HFFc6 (cell line): ENCODE results near the gene ANKS1A. TPM values are rescaled to one million over a fixed set of nuclear protein-coding genes. Genes with fewer than 3 reads are reported as not detected.
"Not testable (repeated sequence)": the region's sequence is repeated elsewhere in the genome, so short reads cannot be mapped to it uniquely, and the experiment has no call there.

Experiments
- DNase-seq: peaks from one replicate; pipeline ENCODE4 v3.0.0-alpha.2; 2018
- H3K27ac Mint-ChIP-seq: 2 replicates; pipeline ENCODE4 v1.8.0; 2020; ENCODE audit warnings: mild to moderate bottlenecking, mixed read lengths
- H3K27me3 Mint-ChIP-seq: 2 replicates; pipeline ENCODE4 v1.8.0; 2021; ENCODE audit warnings: mild to moderate bottlenecking, moderate library complexity, mixed read lengths; ENCODE audit not compliant: insufficient read depth
- H3K36me3 Mint-ChIP-seq: 2 replicates; pipeline ENCODE4 v1.8.0; 2021; ENCODE audit warnings: low read depth, mixed read lengths
- H3K4me1 Mint-ChIP-seq: 2 replicates; pipeline ENCODE4 v1.8.0; 2020; ENCODE audit warnings: low read depth, mixed read lengths
- H3K4me3 Mint-ChIP-seq: 2 replicates; pipeline ENCODE4 v1.8.0; 2020; ENCODE audit warnings: mild to moderate bottlenecking, moderate library complexity, mixed read lengths
- H3K9me3 Mint-ChIP-seq: 2 replicates; pipeline ENCODE4 v1.8.0; 2020; ENCODE audit warnings: mild to moderate bottlenecking, mixed read lengths
- total RNA-seq, 6 experiments: library from RNA; stranded (reverse); fragmentation: NEBNext Ultra II Directional; extraction: Animal tissue kit (Norgen Biotek cat#: 25700); gene quantifications; 2 replicates in 1 of 6; 3 replicates in 5 of 6; pipeline ENCODE4 v1.2.3, GENCODE V29; 2021
- TF ChIP-seq, protein P1 (sequence below): fragments of 200-600 bp; sonication (generic); IDR thresholded peaks from 2 replicates; pipeline ENCODE4 v1.5.0; 2021; ENCODE audit warnings: antibody characterized with exemption, mild to moderate bottlenecking

Gene ANKS1A
- total RNA-seq, 6 experiments from 2014 or later = 11.6 to 13.5 (median 13.1) TPM

DNA sequence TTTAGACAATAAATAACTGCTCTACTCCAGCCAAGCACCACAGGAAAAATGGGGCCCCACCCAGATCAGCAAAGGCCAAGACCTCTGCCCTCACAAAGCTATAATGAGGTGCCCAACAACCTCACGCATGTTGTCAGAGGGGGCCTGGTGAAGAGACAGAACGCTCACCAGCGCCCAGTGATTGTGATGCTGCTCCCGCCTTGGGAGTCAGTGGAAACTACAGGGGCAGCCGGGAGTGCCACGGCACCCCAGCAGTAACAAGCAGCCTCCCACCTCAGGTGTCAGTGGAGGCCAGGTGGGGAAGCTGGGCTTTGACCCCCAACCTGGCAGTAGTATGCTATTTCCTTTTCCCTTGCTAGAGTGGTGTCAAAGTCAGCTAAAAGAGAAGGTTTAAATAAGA, 204.7 kb downstream of the ANKS1A start:
- TF ChIP-seq, protein P1, sequence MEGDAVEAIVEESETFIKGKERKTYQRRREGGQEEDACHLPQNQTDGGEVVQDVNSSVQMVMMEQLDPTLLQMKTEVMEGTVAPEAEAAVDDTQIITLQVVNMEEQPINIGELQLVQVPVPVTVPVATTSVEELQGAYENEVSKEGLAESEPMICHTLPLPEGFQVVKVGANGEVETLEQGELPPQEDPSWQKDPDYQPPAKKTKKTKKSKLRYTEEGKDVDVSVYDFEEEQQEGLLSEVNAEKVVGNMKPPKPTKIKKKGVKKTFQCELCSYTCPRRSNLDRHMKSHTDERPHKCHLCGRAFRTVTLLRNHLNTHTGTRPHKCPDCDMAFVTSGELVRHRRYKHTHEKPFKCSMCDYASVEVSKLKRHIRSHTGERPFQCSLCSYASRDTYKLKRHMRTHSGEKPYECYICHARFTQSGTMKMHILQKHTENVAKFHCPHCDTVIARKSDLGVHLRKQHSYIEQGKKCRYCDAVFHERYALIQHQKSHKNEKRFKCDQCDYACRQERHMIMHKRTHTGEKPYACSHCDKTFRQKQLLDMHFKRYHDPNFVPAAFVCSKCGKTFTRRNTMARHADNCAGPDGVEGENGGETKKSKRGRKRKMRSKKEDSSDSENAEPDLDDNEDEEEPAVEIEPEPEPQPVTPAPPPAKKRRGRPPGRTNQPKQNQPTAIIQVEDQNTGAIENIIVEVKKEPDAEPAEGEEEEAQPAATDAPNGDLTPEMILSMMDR = no peak
- peaks cover 91% of the 10 kb centered on the region for H3K4me1 Mint-ChIP-seq
- peaks cover 2% of the 10 kb centered on the region; the same call in 1 of the 2 replicates for H3K27me3 Mint-ChIP-seq
- H3K27ac Mint-ChIP-seq = 0 out of 2 replicates have a peak overlapping the region, but pooled peaks have one; percentile 39
- DNase-seq = no peak
- 0 out of 2 replicates have a peak, but pooled peaks cover 5% of the 10 kb centered on the region for H3K36me3 Mint-ChIP-seq
- H3K4me3 Mint-ChIP-seq = no peak overlapping the region
- no peaks in the 10 kb centered on the region for H3K9me3 Mint-ChIP-seq

DNA sequence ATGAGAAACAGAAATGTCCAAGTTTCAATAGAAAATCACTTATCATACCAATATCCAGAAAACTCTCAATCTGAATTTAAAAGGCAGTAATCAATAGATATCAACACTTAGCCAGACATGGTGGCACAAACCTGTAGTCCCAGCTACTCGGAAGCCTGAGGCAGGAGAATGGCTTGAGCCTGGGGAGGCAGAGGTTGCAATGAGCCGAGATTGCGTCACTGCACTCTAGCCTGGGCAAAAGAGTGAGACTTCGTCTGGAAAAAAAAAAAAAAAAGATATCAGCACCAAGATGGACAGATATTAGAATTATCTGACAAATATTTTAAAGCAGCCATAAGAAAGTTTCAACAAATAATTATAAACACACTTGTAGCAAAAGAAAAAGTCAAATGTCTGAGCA, 205.1 kb downstream of the ANKS1A start:
- peaks cover 2% of the 10 kb centered on the region; the same call in 1 of the 2 replicates for H3K27me3 Mint-ChIP-seq
- TF ChIP-seq, protein P1 = no peak
- H3K27ac Mint-ChIP-seq = no peak overlapping the region
- 0 out of 2 replicates have a peak, but pooled peaks cover 5% of the 10 kb centered on the region for H3K36me3 Mint-ChIP-seq
- H3K4me1 Mint-ChIP-seq = peaks cover 87% of the 10 kb centered on the region
- no peaks in the 10 kb centered on the region for H3K9me3 Mint-ChIP-seq
- H3K4me3 Mint-ChIP-seq = no peak overlapping the region
- no peak for DNase-seq

DNA sequence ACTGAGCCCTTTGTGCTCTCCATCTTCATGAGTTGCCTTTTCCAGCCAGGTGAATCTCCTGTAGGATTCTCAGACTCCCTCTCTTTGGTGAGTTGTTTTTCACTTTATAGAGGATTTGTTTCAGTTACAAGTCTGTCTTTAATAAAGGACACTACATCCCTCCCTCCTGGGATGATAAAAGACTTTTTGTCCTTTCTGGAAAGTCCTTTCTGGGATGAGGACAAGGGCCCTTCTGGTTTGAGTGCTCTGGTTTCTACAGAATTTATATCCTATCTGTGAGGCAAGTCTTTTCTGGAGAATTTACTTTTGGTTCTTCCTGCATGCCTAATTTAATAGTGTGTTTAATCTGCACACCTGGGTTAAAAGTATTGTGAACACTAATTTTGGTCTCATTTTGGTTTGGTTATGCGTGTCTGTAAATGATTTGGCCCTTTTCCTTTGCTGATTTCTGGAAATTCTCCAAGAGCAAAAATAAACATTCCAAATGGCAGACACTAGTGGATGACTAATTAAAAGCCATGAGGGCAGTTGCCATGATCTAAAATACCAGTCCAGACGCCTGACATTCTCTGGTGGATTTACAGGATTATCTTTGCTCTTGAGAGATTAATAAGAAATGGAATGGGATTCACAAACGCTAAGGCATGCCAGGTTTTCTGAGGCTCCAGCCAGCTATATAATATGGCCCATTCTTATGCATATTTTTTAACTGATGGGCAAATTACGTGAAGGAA, 207.2 kb downstream of the ANKS1A start:
- peak overlapping the region; percentile 21; the same call in 1 of the 2 replicates for H3K4me3 Mint-ChIP-seq
- H3K27me3 Mint-ChIP-seq = peaks cover 2% of the 10 kb centered on the region; the same call in 1 of the 2 replicates
- H3K4me1 Mint-ChIP-seq = peaks cover 66% of the 10 kb centered on the region
- no peaks in the 10 kb centered on the region for H3K9me3 Mint-ChIP-seq
- H3K36me3 Mint-ChIP-seq = no peaks in the 10 kb centered on the region
- TF ChIP-seq, protein P1 = no peak
- peak; percentile 88 for DNase-seq
- H3K27ac Mint-ChIP-seq = peak overlapping the region; percentile 74

DNA sequence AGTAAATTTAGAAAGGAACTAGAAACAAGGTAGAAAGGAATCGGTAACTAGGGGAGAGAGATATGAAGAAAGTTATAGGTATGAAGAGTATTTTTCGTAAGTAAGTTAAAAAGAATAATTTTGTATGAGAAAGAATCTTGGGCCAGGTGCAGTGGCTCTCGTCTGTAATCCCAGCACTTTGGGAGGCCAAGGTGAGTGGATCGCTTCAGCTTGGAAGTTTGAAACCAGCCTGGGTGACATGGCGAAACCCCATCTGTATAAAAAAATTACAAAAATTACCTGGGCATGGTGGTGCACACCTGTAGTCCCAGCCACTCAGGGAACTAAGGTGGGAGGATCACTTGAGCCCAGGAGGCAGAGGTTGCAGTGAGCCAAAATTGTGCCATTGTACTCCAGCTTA, 210.1 kb downstream of the ANKS1A start:
- TF ChIP-seq, protein P1 = no peak
- Mint-ChIP-seq H3K4me1 (peaks cover 38% of the 10 kb centered on the region), H3K4me3 (no peak overlapping the region), H3K9me3 (no peaks in the 10 kb centered on the region), H3K36me3 (no peaks in the 10 kb centered on the region), H3K27ac (no peak overlapping the region), H3K27me3 (no peaks in the 10 kb centered on the region; the same call in 1 of the 2 replicates)
- no peak for DNase-seq

DNA sequence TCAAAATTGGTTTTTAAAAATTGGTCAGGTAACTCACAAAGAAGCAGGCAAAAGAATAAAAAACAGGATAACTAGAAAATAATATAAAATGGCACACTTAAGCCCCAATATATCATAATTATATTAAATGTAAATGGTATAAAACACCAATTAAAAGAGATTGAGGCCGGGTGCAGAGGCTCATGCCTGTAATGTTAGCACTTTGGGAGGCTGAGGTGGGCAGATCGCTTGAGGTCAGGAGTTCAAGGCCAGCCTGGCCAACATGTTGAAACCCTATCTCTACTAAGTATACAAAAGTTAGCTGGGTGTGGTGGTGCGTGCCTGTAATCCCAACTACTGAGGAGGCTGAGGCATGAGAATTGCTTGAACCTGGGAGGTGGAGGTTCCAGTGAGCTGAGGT, 216.0 kb downstream of the ANKS1A start:
- Mint-ChIP-seq H3K27me3 (peaks cover 12% of the 10 kb centered on the region), H3K9me3 (peaks cover 10% of the 10 kb centered on the region; the same call in 1 of the 2 replicates), H3K27ac (no peak overlapping the region), H3K4me1 (no peaks in the 10 kb centered on the region), H3K4me3 (no peak overlapping the region), H3K36me3 (no peaks in the 10 kb centered on the region)
- no peak for DNase-seq
- TF ChIP-seq, protein P1 = no peak

DNA sequence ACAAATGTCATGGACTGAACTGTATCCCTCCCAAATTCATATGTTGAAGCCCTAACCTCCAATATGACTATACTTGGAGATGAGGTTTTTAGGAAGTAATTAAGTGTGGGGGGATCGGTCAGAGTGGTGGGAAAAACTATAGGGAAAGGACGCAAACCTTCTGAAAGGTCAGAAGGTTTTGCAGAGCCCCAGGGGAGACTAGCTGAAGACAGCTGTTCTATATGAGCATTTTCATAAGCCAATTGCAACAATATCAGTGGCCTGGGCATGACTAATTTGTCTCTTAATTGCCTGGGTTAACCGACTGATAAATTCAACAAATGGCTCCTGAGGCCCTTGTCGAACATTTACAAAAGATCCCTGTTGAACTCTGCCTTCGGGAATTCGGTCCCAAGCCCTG, 217.0 kb downstream of the ANKS1A start:
- not testable (repeated sequence) for H3K4me1 Mint-ChIP-seq, H3K4me3 Mint-ChIP-seq, H3K27ac Mint-ChIP-seq, H3K36me3 Mint-ChIP-seq, DNase-seq
- Mint-ChIP-seq H3K9me3 (peaks cover 10% of the 10 kb centered on the region), H3K27me3 (peaks cover 12% of the 10 kb centered on the region)

DNA sequence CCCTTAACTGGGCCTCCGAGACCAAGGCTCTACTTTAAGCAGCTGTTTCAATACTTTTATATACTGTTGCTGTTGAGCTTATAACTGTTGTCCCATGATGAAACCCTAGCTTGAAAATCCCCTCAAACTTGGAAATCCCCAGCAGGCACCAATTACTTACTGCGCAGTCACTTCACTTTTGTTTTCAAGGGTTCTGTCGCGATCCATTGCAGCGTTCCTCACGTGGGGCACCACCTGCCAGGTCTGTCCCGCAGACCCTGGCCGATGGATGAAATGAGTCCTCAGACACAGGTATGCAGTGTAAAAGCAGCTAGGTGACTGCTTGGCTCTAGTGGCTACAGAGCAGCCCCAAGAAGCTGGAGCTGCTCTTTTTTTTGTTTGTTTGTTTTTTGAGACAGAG, 218.2 kb downstream of the ANKS1A start:
- H3K27ac Mint-ChIP-seq, H3K36me3 Mint-ChIP-seq, H3K4me3 Mint-ChIP-seq: not testable (repeated sequence)

DNA sequence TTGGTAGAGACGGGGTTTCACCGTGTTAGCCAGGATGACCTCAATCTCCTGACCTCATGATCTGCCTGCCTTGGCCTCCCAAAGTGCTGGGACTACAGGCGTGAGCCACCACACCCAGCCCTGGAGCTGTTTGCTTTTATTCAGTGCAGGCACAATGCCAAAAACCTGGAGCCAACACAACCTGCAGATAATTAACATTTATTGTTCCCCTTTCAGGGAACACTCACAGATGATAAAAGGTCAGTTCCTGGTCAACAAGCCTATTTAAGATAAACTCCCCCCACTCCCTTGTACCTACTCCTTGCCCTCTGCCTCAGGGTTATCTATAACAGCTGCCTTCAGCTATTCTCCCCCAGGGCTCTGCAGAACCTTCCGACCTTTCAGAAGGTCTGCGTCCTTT, 218.7 kb downstream of the ANKS1A start:
- Mint-ChIP-seq H3K27me3 (peaks cover 12% of the 10 kb centered on the region), H3K9me3 (peaks cover 10% of the 10 kb centered on the region)
- not testable (repeated sequence) for H3K4me3 Mint-ChIP-seq, H3K36me3 Mint-ChIP-seq, H3K4me1 Mint-ChIP-seq, DNase-seq, H3K27ac Mint-ChIP-seq

More for the DNA sequence above, 218.2 kb downstream of the ANKS1A start:
- peaks cover 10% of the 10 kb centered on the region for H3K9me3 Mint-ChIP-seq
- H3K4me1 Mint-ChIP-seq, DNase-seq: not testable (repeated sequence)
- peaks cover 12% of the 10 kb centered on the region for H3K27me3 Mint-ChIP-seq
